C1 segment of cervical spinal cord (tissue), 14 donors: Measurements from ENCODE around the gene MARCHF5.
"Not testable (repeated sequence)": the region's sequence is repeated elsewhere in the genome, so short reads cannot be mapped to it uniquely, and the experiment has no call there.

Source experiments
- DNase-seq, 14 donors: peaks; one replicate each; lab custom pipeline; 2025; lab: John Stamatoyannopoulos, UW

MARCHF5 gene

GRCh38 chr10:92304061-92304460 is 13.1 kb downstream of the MARCHF5 start:
- DNase-seq: no peak

GRCh38 chr10:92305133-92306072 is 14.4 kb downstream of the MARCHF5 start:
- DNase-seq: no peak

GRCh38 chr10:92309272-92309671 is 18.3 kb downstream of the MARCHF5 start:
- DNase-seq: no peak

GRCh38 chr10:92313750-92314149 is 22.8 kb downstream of the MARCHF5 start:
- no peak for DNase-seq

GRCh38 chr10:92316610-92317009 is 25.6 kb downstream of the MARCHF5 start:
- DNase-seq: no peak

- DNase-seq: no peak
These were observed 32.1 kb downstream of the MARCHF5 start for GRCh38 chr10:92323079-92323478.

GRCh38 chr10:92327445-92328433 is 36.8 kb downstream of the MARCHF5 start:
- DNase-seq: no peak

- no peak for DNase-seq
These were observed 38.0 kb downstream of the MARCHF5 start for GRCh38 chr10:92328993-92329392.

- not testable (repeated sequence) for DNase-seq
These were observed 39.0 kb downstream of the MARCHF5 start for GRCh38 chr10:92329927-92330326.

GRCh38 chr10:92342796-92343195 is 51.8 kb downstream of the MARCHF5 start:
- DNase-seq: no peak

- not testable (repeated sequence) for DNase-seq
These were observed 54.6 kb downstream of the MARCHF5 start for GRCh38 chr10:92345575-92345974.

- not testable (repeated sequence) for DNase-seq
These were observed 56.2 kb downstream of the MARCHF5 start for GRCh38 chr10:92347035-92347676.

- no peak for DNase-seq
These were observed 59.4 kb downstream of the MARCHF5 start for GRCh38 chr10:92350411-92350810.

- DNase-seq: no peak
These were observed 63.6 kb downstream of the MARCHF5 start for GRCh38 chr10:92354587-92354986.

GRCh38 chr10:92356041-92356440 is 65.1 kb downstream of the MARCHF5 start:
- DNase-seq: no peak

- DNase-seq: no peak
These were observed 72.5 kb downstream of the MARCHF5 start for GRCh38 chr10:92363498-92363897.

GRCh38 chr10:92366412-92367021 is 75.5 kb downstream of the MARCHF5 start:
- no peak for DNase-seq

- DNase-seq: no peak
These were observed 87.0 kb downstream of the MARCHF5 start for GRCh38 chr10:92377962-92378361.

- DNase-seq: no peak
These were observed 90.6 kb downstream of the MARCHF5 start for GRCh38 chr10:92381543-92381954.

- DNase-seq: no peak
These were observed 91.7 kb downstream of the MARCHF5 start for GRCh38 chr10:92382631-92383030.

- no peak for DNase-seq
These were observed 93.8 kb downstream of the MARCHF5 start for GRCh38 chr10:92384741-92385140.
